Glomerular endothelial cell (primary cell): ENCODE data around the gene ALDH4A1. TPM values are rescaled to one million over a fixed set of nuclear protein-coding genes. Genes with fewer than 3 reads are reported as not detected.

Experiments used
- DNase-seq: peaks from one replicate; pipeline ENCODE4 v3.0.0-alpha.2; 2011; ENCODE audit warnings: low read depth, low spot score; ENCODE audit errors: extremely low read depth
- total RNA-seq: library from RNA; depleted of rRNA; stranded (reverse); fragments of >200 nt; gene quantifications from 2 replicates; pipeline ENCODE4 v1.2.3, GENCODE V29; 2015

Gene ALDH4A1
- total RNA-seq = 14.8 and 28.0 TPM in 2 replicates

- peak; percentile 90 for DNase-seq
Measured at GRCh38 chr1:18902523-18903290, at the start of gene ALDH4A1. TSS of gene ALDH4A1 (minus strand) at chr1:18902555. CDS start at chr1:18902523, 32 bp downstream.

- DNase-seq = no peak
Measured at GRCh38 chr1:18951818-18952391, 49.5 kb upstream of the ALDH4A1 start.

GRCh38 chr1:18951416-18951815 lies 49.1 kb upstream of the ALDH4A1 start:
- DNase-seq = no peak

GRCh38 chr1:18950401-18951026 lies 48.2 kb upstream of the ALDH4A1 start:
- no peak for DNase-seq

- DNase-seq = no peak
Measured at GRCh38 chr1:18949686-18950400, 47.5 kb upstream of the ALDH4A1 start.

- no peak for DNase-seq
Measured at GRCh38 chr1:18948913-18949685, 46.7 kb upstream of the ALDH4A1 start.

GRCh38 chr1:18948048-18948912 lies 45.9 kb upstream of the ALDH4A1 start:
- no peak for DNase-seq

GRCh38 chr1:18947570-18947969 lies 45.2 kb upstream of the ALDH4A1 start:
- no peak for DNase-seq

GRCh38 chr1:18946550-18947381 lies 44.4 kb upstream of the ALDH4A1 start:
- DNase-seq = no peak

GRCh38 chr1:18945401-18945849 lies 43.1 kb upstream of the ALDH4A1 start:
- DNase-seq = no peak

GRCh38 chr1:18944810-18945209 lies 42.5 kb upstream of the ALDH4A1 start:
- no peak for DNase-seq

- DNase-seq = no peak
Measured at GRCh38 chr1:18943914-18944572, 41.7 kb upstream of the ALDH4A1 start.

GRCh38 chr1:18943162-18943561 lies 40.8 kb upstream of the ALDH4A1 start:
- no peak for DNase-seq

- DNase-seq = no peak
Measured at GRCh38 chr1:18942340-18942739, 40.0 kb upstream of the ALDH4A1 start.

- DNase-seq = no peak
Measured at GRCh38 chr1:18941221-18942141, 39.1 kb upstream of the ALDH4A1 start.

GRCh38 chr1:18940303-18941020 lies 38.1 kb upstream of the ALDH4A1 start:
- DNase-seq = no peak
